IMR-90 (cell line): ENCODE measurements around the gene FAM90A1. TPM values are rescaled to one million over a fixed set of nuclear protein-coding genes. Genes with fewer than 3 reads are reported as not detected.
"Not testable (repeated sequence)": the region's sequence is repeated elsewhere in the genome, so short reads cannot be mapped to it uniquely, and the experiment has no call there.

Experiments used
- ATAC-seq: fragments of 200-7000 bp; cut with Tn5 transposase; 2 replicates; pipeline ENCODE4 v1.9.1; 2020; ENCODE audit warnings: low read depth, mild to moderate bottlenecking, moderate library complexity
- BruUV-seq: library from RNA; stranded (reverse); fragments of 400-500 nt; replicated peaks from 2 replicates; lab custom pipeline; 2021; lab: Mats Ljungman, UMichigan
- CTCF ChIA-PET: fragments of 300-600 bp; formaldehyde crosslinking; extraction: SDS; loops from one replicate; lab custom pipeline; 2021; ENCODE audit warnings: antibody characterized with exemption; lab: Yijun Ruan, JAX
- POLR2A ChIA-PET: fragments of 300-600 bp; sonication (Branson Sonifier 250); formaldehyde crosslinking; loops from one replicate; lab custom pipeline; 2022; ENCODE audit warnings: antibody characterized with exemption; ENCODE audit not compliant: unreplicated experiment; lab: Charles Lee
- DNase-seq: peaks from one replicate; pipeline ENCODE4 v3.0.0; 2013
- H2AFZ ChIP-seq: replicated peaks from 2 replicates; pipeline ENCODE3; 2013; ENCODE audit warnings: low read length, mild to moderate bottlenecking; ENCODE audit not compliant: poor library complexity
- H2AK5ac ChIP-seq: 2 replicates; pipeline ENCODE4 v1.6.1; 2013; ENCODE audit warnings: low read depth, low read length, inconsistent platforms
- H2AK9ac ChIP-seq: replicated peaks from 2 replicates; pipeline ENCODE3; 2013; ENCODE audit warnings: mild to moderate bottlenecking, low read depth, low read length, moderate library complexity; ENCODE audit not compliant: poor library complexity
- H2BK120ac ChIP-seq: 2 replicates; pipeline ENCODE4 v1.6.1; 2013; ENCODE audit warnings: low read depth, low read length, inconsistent platforms
- H2BK15ac ChIP-seq: 3 replicates; pipeline ENCODE4 v1.6.1; 2013; ENCODE audit warnings: low read depth, low read length, inconsistent platforms
- H2BK20ac ChIP-seq: 2 replicates; pipeline ENCODE4 v1.6.1; 2013; ENCODE audit warnings: low read depth, mild to moderate bottlenecking, inconsistent platforms, low read length, moderate library complexity
- H2BK5ac ChIP-seq: 2 replicates; pipeline ENCODE4 v1.6.1; 2013; ENCODE audit warnings: mild to moderate bottlenecking, low read depth, low read length, inconsistent platforms; ENCODE audit not compliant: poor library complexity, severe bottlenecking
- H3K14ac ChIP-seq: replicated peaks from 2 replicates; pipeline ENCODE4 v1.6.1; 2013; ENCODE audit warnings: low read depth, low read length, inconsistent platforms
- H3K18ac ChIP-seq: 2 replicates; pipeline ENCODE4 v1.6.1; 2013; ENCODE audit warnings: low read depth, low read length, control low read depth
- H3K23ac ChIP-seq: 2 replicates; pipeline ENCODE4 v1.6.1; 2013; ENCODE audit warnings: low read depth, low read length, inconsistent platforms
- H3K27ac ChIP-seq: 2 replicates; pipeline ENCODE4 v1.5.1; 2013; ENCODE audit warnings: mild to moderate bottlenecking, control low read depth, low read length; ENCODE audit not compliant: insufficient read depth
- H3K27me3 ChIP-seq: 2 replicates; pipeline ENCODE4 v1.6.1; 2013; ENCODE audit warnings: low read length; ENCODE audit not compliant: control insufficient read depth, insufficient read depth
- H3K36me3 ChIP-seq: 2 replicates; pipeline ENCODE4 v1.6.1; 2013; ENCODE audit warnings: low read length, mixed read lengths; ENCODE audit not compliant: control insufficient read depth, insufficient read depth
- H3K4ac ChIP-seq: 2 replicates; pipeline ENCODE4 v1.6.1; 2013; ENCODE audit warnings: low read depth, low read length, inconsistent platforms
- H3K4me1 ChIP-seq: 2 replicates; pipeline ENCODE4 v1.6.1; 2013; ENCODE audit warnings: low read length, mixed read lengths; ENCODE audit not compliant: control insufficient read depth, insufficient read depth
- H3K4me2 ChIP-seq: 2 replicates; pipeline ENCODE4 v1.6.1; 2013; ENCODE audit warnings: low read depth, mild to moderate bottlenecking, control low read depth, low read length, moderate library complexity
- H3K4me3 ChIP-seq: 2 replicates; pipeline ENCODE4 v1.5.1; 2013; ENCODE audit warnings: low read depth, mild to moderate bottlenecking, control low read depth, low read length, moderate library complexity; ENCODE audit not compliant: insufficient read depth
- H3K56ac ChIP-seq: 2 replicates; pipeline ENCODE4 v1.6.1; 2013; ENCODE audit warnings: low read length, inconsistent platforms; ENCODE audit not compliant: insufficient read depth; ENCODE audit errors: extremely low read depth
- H3K79me1 ChIP-seq, 2 experiments: 2 replicates each; pipeline ENCODE4 v1.6.1; 2013; ENCODE audit warnings: low read length in 2 of 2, inconsistent platforms in 1 of 2, low read depth in 1 of 2
- H3K9ac ChIP-seq: 2 replicates; pipeline ENCODE4 v1.6.1; 2013; ENCODE audit warnings: low read depth, low read length, control low read depth
- H3K9me1 ChIP-seq: 2 replicates; pipeline ENCODE4 v1.6.1; 2013; ENCODE audit warnings: low read length, inconsistent platforms; ENCODE audit not compliant: insufficient read depth
- H3K9me3 ChIP-seq: 2 replicates; pipeline ENCODE4 v1.6.1; 2013; ENCODE audit warnings: low read length; ENCODE audit not compliant: control insufficient read depth, insufficient read depth
- H4K20me1 ChIP-seq: 2 replicates; pipeline ENCODE4 v1.6.1; 2013; ENCODE audit warnings: low read length, inconsistent platforms; ENCODE audit not compliant: insufficient read depth
- H4K5ac ChIP-seq: 2 replicates; pipeline ENCODE4 v1.6.1; 2013; ENCODE audit warnings: mild to moderate bottlenecking, low read depth, low read length, control low read depth
- H4K8ac ChIP-seq, 2 experiments: 2 replicates each; pipeline ENCODE4 v1.6.1; 2013; ENCODE audit warnings: low read depth in 2 of 2, low read length in 2 of 2, control low read depth in 1 of 2, inconsistent platforms in 1 of 2
- H4K91ac ChIP-seq: 2 replicates; pipeline ENCODE4 v1.6.1; 2013; ENCODE audit warnings: low read depth, low read length, inconsistent platforms; ENCODE audit not compliant: insufficient read depth
- MAZ ChIP-seq: IDR thresholded peaks from 2 replicates; pipeline ENCODE4 v1.6.1; 2012; ENCODE audit warnings: low read depth, mild to moderate bottlenecking, low read length, improper control_type of control experiment, moderate library complexity, borderline replicate concordance
- USF2 ChIP-seq: fragments of 150-350 bp; IDR thresholded peaks from 2 replicates; pipeline ENCODE4 v1.6.1; 2017; ENCODE audit warnings: mild to moderate bottlenecking, antibody characterized with exemption, low read length, low read depth
- WGBS, 2 experiments: methylation state at CpG; one replicate each; pipeline versions ENCODE4 v1.1.5 to v1.1.7; 2013; ENCODE audit warnings: missing lambda C conversion rate in 2 of 2; ENCODE audit not compliant: insufficient read length in 1 of 2; ENCODE audit errors: extremely low coverage in 2 of 2; 5-methylcytosine and 5-hydroxymethylcytosine counted together
- dilution Hi-C: fragments of 300-500 bp; cut with HindIII; formaldehyde crosslinking; loops from one replicate; pipeline ENCODE4 v1.14.3; 2018; ENCODE audit warnings: low sequenced_read_pairs; ENCODE audit not compliant: unreplicated experiment
- in situ Hi-C: fragments of 300-500 bp; cut with MboI; formaldehyde crosslinking; loops from 3 replicates; pipeline ENCODE4 v1.14.3; 2019; ENCODE audit warnings: low sequenced_read_pairs, inconsistent platforms, mixed read lengths
- intact Hi-C: fragments of 100-400 bp; cut with micrococcal nuclease; formaldehyde crosslinking; loops from 2 replicates; pipeline ENCODE4 v1.10.0; 2022
- polyA plus RNA-seq, 3 experiments: library from polyadenylated mRNA; depleted of rRNA; stranded (reverse); fragments of >200 nt; gene quantifications; 2 replicates each; pipeline ENCODE4 v1.2.3, GENCODE V29; 2012; ENCODE audit warnings: low replicate concordance in 1 of 3
- total RNA-seq: library from RNA; depleted of rRNA; stranded (reverse); fragments of >200 nt; gene quantifications from 2 replicates; pipeline ENCODE4 v1.2.3, GENCODE V29; 2012

FAM90A1 gene
- total and polyA plus RNA-seq, 2 of the 4 experiments (the other 2 are of a cell fraction) = 0.09 TPM; not detected in 1

- Histone ChIP-seq H3K4me3 (peak overlapping the region; percentile 59), H3K23ac (0 out of 2 replicates have a peak overlapping the region, but pooled peaks have one; percentile 86), H3K14ac (peak overlapping the region; percentile 92; the same call in 1 of the 2 replicates), H2BK120ac (peak overlapping the region; percentile 81; the same call in 1 of the 2 replicates), H3K27ac (peak overlapping the region; percentile 99), H2BK15ac (peak overlapping the region; percentile 94; the same call in 2 of the 3 replicates), H3K4me2 (peak overlapping the region; percentile 18; the same call in 1 of the 2 replicates), H4K91ac (peak overlapping the region; percentile 78), H3K9ac (peak overlapping the region; percentile 69), H3K56ac (peak overlapping the region; percentile 76; the same call in 1 of the 2 replicates), H3K18ac (peak overlapping the region; percentile 20; the same call in 1 of the 2 replicates), H3K4ac (peak overlapping the region; percentile 90; the same call in 1 of the 2 replicates), H2AFZ (peak overlapping the region; percentile 83), H2BK5ac (peak overlapping the region; percentile 98), H4K8ac (peak overlapping the region; percentile 92 to 96; a peak in 2 of 4 replicates)
- H2BK20ac ChIP-seq, dilution Hi-C loops, BruUV-seq, H3K27me3 ChIP-seq, H3K9me3 ChIP-seq, H4K5ac ChIP-seq, H3K79me1 ChIP-seq, in situ Hi-C loops, H2AK5ac ChIP-seq, H4K20me1 ChIP-seq, POLR2A ChIA-PET, CTCF ChIA-PET, H3K9me1 ChIP-seq, intact Hi-C loops, H3K36me3 ChIP-seq, H3K4me1 ChIP-seq, H2AK9ac ChIP-seq: not testable (repeated sequence)
- ATAC-seq (peak; percentile 100), DNase-seq (peak; percentile 95)
- WGBS, 2 experiments = 1% methylated on average over 20 of the region's 57 CpGs; no CpG with 5 or more reads in 1 of the 2 experiments
- TF ChIP-seq USF2 (peak; percentile 80), MAZ (peak; percentile 91; the same call in 1 of the 2 replicates)
These were observed 15.7 kb upstream of the FAM90A1 start for GRCh38 chr12:8242880-8243681.

GRCh38 chr12:8242622-8242879 is 15.1 kb upstream of the FAM90A1 start:
- Histone ChIP-seq H2BK20ac (peak overlapping the region; percentile 38; the same call in 1 of the 2 replicates), H4K8ac (peak overlapping the region; percentile 87 to 92), H2AK5ac (peak overlapping the region; percentile 46), H2AFZ (peak overlapping the region; percentile 81), H3K4me2 (peak overlapping the region; percentile 97), H3K56ac (peak overlapping the region; percentile 76), H3K27ac (peak overlapping the region; percentile 99), H4K91ac (peak overlapping the region; percentile 96), H2BK15ac (peak overlapping the region; percentile 2; the same call in 1 of the 3 replicates), H3K9ac (peak overlapping the region; percentile 60), H3K18ac (peak overlapping the region; percentile 59; the same call in 1 of the 2 replicates), H3K4ac (peak overlapping the region; percentile 90), H2BK5ac (peak overlapping the region; percentile 98), H2BK120ac (peak overlapping the region; percentile 84), H3K14ac (peak overlapping the region; percentile 92), H2AK9ac (peak overlapping the region; percentile 87), H3K4me3 (peak overlapping the region; percentile 50), H3K23ac (peak overlapping the region; percentile 86)
- H4K5ac ChIP-seq, POLR2A ChIA-PET, H3K27me3 ChIP-seq, DNase-seq, ATAC-seq, CTCF ChIA-PET, H3K4me1 ChIP-seq, H4K20me1 ChIP-seq, intact Hi-C loops, H3K79me1 ChIP-seq, dilution Hi-C loops, H3K9me1 ChIP-seq, BruUV-seq, H3K36me3 ChIP-seq, H3K9me3 ChIP-seq, in situ Hi-C loops: not testable (repeated sequence)
- WGBS, 2 experiments = 0% methylated on average over 10 of the region's 28 CpGs; no CpG with 5 or more reads in 1 of the 2 experiments
